Tibial nerve (tissue), 4 donors: ENCODE measurements around the gene SSH2. TPM values are rescaled to one million over a fixed set of nuclear protein-coding genes. Genes with fewer than 3 reads are reported as not detected.

ENCODE experiments used
- DNase-seq, 2 donors: peaks; one replicate each; pipeline ENCODE4 v3.0.0-alpha.2; 2019; ENCODE audit warnings: low spot score in 2 of 2
- H3K27ac ChIP-seq, 4 donors: fragments of 200-600 bp; sonication (generic) in 3 of 4; one replicate each; pipeline ENCODE4 v1.5.1; 2017 to 2019; ENCODE audit warnings: mild to moderate bottlenecking in 1 of 4
- H3K27me3 ChIP-seq, 2 donors: fragments of 200-600 bp; sonication (generic) in 1 of 2; one replicate each; pipeline versions ENCODE4 v1.5.1 to v1.6.0; 2017 to 2019
- H3K36me3 ChIP-seq, 3 donors: fragments of 200-600 bp; sonication (generic); one replicate each; pipeline ENCODE4 v1.5.1; 2018 to 2019
- H3K4me1 ChIP-seq, 4 donors: fragments of 200-600 bp; sonication (generic) in 3 of 4; one replicate each; pipeline ENCODE4 v1.5.1; 2017 to 2019
- H3K4me3 ChIP-seq, 4 donors: fragments of 200-600 bp; sonication (generic) in 3 of 4; one replicate each; pipeline ENCODE4 v1.5.1; 2017 to 2019; ENCODE audit warnings: mild to moderate bottlenecking in 1 of 4, moderate library complexity in 1 of 4
- H3K9me3 ChIP-seq, 4 donors: fragments of 200-600 bp; sonication (generic) in 3 of 4; one replicate each; pipeline ENCODE4 v1.5.1; 2017 to 2019
- EP300 ChIP-seq, 2 donors: sonication (generic); formaldehyde crosslinking; IDR thresholded peaks; one replicate each; pipeline ENCODE4 v1.6.1; 2017; ENCODE audit warnings: antibody characterized with exemption in 2 of 2, mild to moderate bottlenecking in 1 of 2
- POLR2A ChIP-seq, 2 donors: fragments of 450-650 bp; IDR thresholded peaks; one replicate each; pipeline ENCODE4 v1.6.1; 2017; ENCODE audit warnings: antibody characterized with exemption in 2 of 2, mild to moderate bottlenecking in 2 of 2, moderate library complexity in 2 of 2
- WGBS, 2 donors: methylation state at CpG; one replicate each; pipeline ENCODE4 v1.1.5; 2018; 5-methylcytosine and 5-hydroxymethylcytosine counted together
- total RNA-seq, 4 donors: library from RNA; depleted of rRNA; stranded (reverse); fragments of >200 nt; gene quantifications; one replicate each; pipeline ENCODE4 v1.1.0, GENCODE V29; 2016
- TF ChIP-seq, protein P1 (sequence below), 5 experiments: fragments of 200-600 bp in 3 of 5; fragments of 450-650 bp in 2 of 5; sonication (generic) in 3 of 5; IDR thresholded peaks; one replicate each; pipeline ENCODE4 v1.5.1; 2016 to 2019; ENCODE audit warnings: antibody characterized with exemption in 5 of 5, mild to moderate bottlenecking in 3 of 5, moderate library complexity in 2 of 5

Gene SSH2
- total RNA-seq, 4 donors from 2014 or later, result 51.3 to 67.1 (median 55.7) TPM

- no peak overlapping the region for H3K4me3 ChIP-seq
- no peaks in the 10 kb centered on the region for H3K27me3 ChIP-seq
- no peak for DNase-seq
- peaks cover 0 to 34% (median 10%) of the 10 kb centered on the region in 4 donors for H3K4me1 ChIP-seq
- H3K27ac ChIP-seq, result peak overlapping the region in 2 of 4 donors; percentile 52 to 61
- H3K36me3 ChIP-seq, result peaks cover 0 to 45% (median 4%) of the 10 kb centered on the region in 3 donors
- TF ChIP-seq, protein P1, sequence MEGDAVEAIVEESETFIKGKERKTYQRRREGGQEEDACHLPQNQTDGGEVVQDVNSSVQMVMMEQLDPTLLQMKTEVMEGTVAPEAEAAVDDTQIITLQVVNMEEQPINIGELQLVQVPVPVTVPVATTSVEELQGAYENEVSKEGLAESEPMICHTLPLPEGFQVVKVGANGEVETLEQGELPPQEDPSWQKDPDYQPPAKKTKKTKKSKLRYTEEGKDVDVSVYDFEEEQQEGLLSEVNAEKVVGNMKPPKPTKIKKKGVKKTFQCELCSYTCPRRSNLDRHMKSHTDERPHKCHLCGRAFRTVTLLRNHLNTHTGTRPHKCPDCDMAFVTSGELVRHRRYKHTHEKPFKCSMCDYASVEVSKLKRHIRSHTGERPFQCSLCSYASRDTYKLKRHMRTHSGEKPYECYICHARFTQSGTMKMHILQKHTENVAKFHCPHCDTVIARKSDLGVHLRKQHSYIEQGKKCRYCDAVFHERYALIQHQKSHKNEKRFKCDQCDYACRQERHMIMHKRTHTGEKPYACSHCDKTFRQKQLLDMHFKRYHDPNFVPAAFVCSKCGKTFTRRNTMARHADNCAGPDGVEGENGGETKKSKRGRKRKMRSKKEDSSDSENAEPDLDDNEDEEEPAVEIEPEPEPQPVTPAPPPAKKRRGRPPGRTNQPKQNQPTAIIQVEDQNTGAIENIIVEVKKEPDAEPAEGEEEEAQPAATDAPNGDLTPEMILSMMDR (IDR thresholded peaks at IDR 0.05), result no peak
- no peak for TF ChIP-seq POLR2A (IDR thresholded peaks at IDR 0.05)
- no peak for TF ChIP-seq EP300 (IDR thresholded peaks at IDR 0.05)
- WGBS, 2 donors, result 54 to 58% methylated on average over 2 of the region's 2 CpGs
- no peaks in the 10 kb centered on the region for H3K9me3 ChIP-seq
These were observed 300.2 kb downstream of the SSH2 start for GRCh38 chr17:29629839-29630238.

DNA sequence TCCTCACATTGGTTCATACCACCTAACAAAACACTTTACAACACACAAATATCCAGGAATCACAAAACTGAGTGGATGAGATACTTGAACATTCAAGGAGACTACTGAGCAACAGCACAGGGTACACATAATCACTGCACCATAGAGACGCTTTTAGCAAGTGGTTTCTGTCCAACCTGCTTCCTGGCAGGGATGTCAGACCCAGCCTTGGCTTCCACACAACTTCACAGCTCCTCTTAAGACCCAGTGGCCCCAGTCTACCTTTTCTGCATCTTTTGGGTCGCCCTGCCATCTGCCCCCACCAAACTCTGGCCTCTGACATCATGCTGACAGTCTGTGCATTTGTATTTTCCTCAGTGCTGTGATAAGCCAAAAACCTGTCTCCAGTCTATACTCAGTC lies 301.4 kb downstream of the SSH2 start:
- peaks cover 0 to 34% (median 4%) of the 10 kb centered on the region in 3 donors for H3K36me3 ChIP-seq
- peaks cover 0 to 39% (median 10%) of the 10 kb centered on the region in 4 donors for H3K4me1 ChIP-seq
- no peak for TF ChIP-seq EP300 (IDR thresholded peaks at IDR 0.05)
- no peak for DNase-seq
- WGBS, 2 donors, result 92 to 97% methylated on average over 2 of the region's 2 CpGs
- no peak overlapping the region for H3K4me3 ChIP-seq
- H3K27ac ChIP-seq, result peak overlapping the region in 1 of 4 donors; percentile 52
- no peaks in the 10 kb centered on the region for H3K27me3 ChIP-seq
- no peaks in the 10 kb centered on the region for H3K9me3 ChIP-seq

- Histone ChIP-seq H3K27ac (no peak overlapping the region), H3K9me3 (no peaks in the 10 kb centered on the region), H3K27me3 (no peaks in the 10 kb centered on the region), H3K4me1 (peaks cover 0 to 43% (median 11%) of the 10 kb centered on the region in 4 donors), H3K36me3 (peaks cover 0 to 30% (median 4%) of the 10 kb centered on the region in 3 donors), H3K4me3 (no peak overlapping the region)
- WGBS, 2 donors, result 90 to 95% methylated on average over 1 of the region's 1 CpG
- TF ChIP-seq POLR2A (IDR thresholded peaks at IDR 0.05) (no peak), EP300 (IDR thresholded peaks at IDR 0.05) (no peak)
- TF ChIP-seq, protein P1 (IDR thresholded peaks at IDR 0.05), result no peak
- no peak for DNase-seq
These were observed 302.1 kb downstream of the SSH2 start for GRCh38 chr17:29627951-29628350.

- H3K4me1 ChIP-seq, result peaks cover 0 to 48% (median 16%) of the 10 kb centered on the region in 4 donors
- TF ChIP-seq EP300 (IDR thresholded peaks at IDR 0.05), result peak in 1 of 2 donors; percentile 15
- TF ChIP-seq, protein P1 (IDR thresholded peaks at IDR 0.05), result no peak
- H3K4me3 ChIP-seq, result no peak overlapping the region
- no peaks in the 10 kb centered on the region for H3K27me3 ChIP-seq
- DNase-seq, result no peak
- no peaks in the 10 kb centered on the region for H3K9me3 ChIP-seq
- peak overlapping the region in 1 of 4 donors; percentile 11 for H3K27ac ChIP-seq
- H3K36me3 ChIP-seq, result peaks cover 0 to 6% (median 0%) of the 10 kb centered on the region in 3 donors
- WGBS, 2 donors, result 59 to 72% methylated on average over 8 of the region's 8 CpGs
These were observed 304.8 kb downstream of the SSH2 start for GRCh38 chr17:29625037-29625750.

- peaks cover 0 to 6% (median 0%) of the 10 kb centered on the region in 3 donors for H3K36me3 ChIP-seq
- no peak overlapping the region for H3K4me3 ChIP-seq
- H3K27me3 ChIP-seq, result no peaks in the 10 kb centered on the region
- DNase-seq, result no peak
- 74 to 82% methylated on average over 4 of the region's 4 CpGs for WGBS, 2 donors
- peaks cover 0 to 42% (median 14%) of the 10 kb centered on the region in 4 donors for H3K4me1 ChIP-seq
- no peaks in the 10 kb centered on the region for H3K9me3 ChIP-seq
- TF ChIP-seq, protein P1 (IDR thresholded peaks at IDR 0.05), result no peak
- TF ChIP-seq EP300 (IDR thresholded peaks at IDR 0.05) (no peak), POLR2A (IDR thresholded peaks at IDR 0.05) (no peak)
- H3K27ac ChIP-seq, result peak overlapping the region in 1 of 4 donors; percentile 11
These were observed 305.4 kb downstream of the SSH2 start for GRCh38 chr17:29624586-29624985.
